HFFc6 (cell line): ENCODE measurements around the gene CMTM8. TPM values are rescaled to one million over a fixed set of nuclear protein-coding genes. Genes with fewer than 3 reads are reported as not detected.

Source experiments
- DNase-seq: peaks from one replicate; pipeline ENCODE4 v3.0.0-alpha.2; 2018
- H3K27ac Mint-ChIP-seq: 2 replicates; pipeline ENCODE4 v1.8.0; 2020; ENCODE audit warnings: mild to moderate bottlenecking, mixed read lengths
- H3K27me3 Mint-ChIP-seq: 2 replicates; pipeline ENCODE4 v1.8.0; 2021; ENCODE audit warnings: mild to moderate bottlenecking, moderate library complexity, mixed read lengths; ENCODE audit not compliant: insufficient read depth
- H3K36me3 Mint-ChIP-seq: 2 replicates; pipeline ENCODE4 v1.8.0; 2021; ENCODE audit warnings: low read depth, mixed read lengths
- H3K4me1 Mint-ChIP-seq: 2 replicates; pipeline ENCODE4 v1.8.0; 2020; ENCODE audit warnings: low read depth, mixed read lengths
- H3K4me3 Mint-ChIP-seq: 2 replicates; pipeline ENCODE4 v1.8.0; 2020; ENCODE audit warnings: mild to moderate bottlenecking, moderate library complexity, mixed read lengths
- H3K9me3 Mint-ChIP-seq: 2 replicates; pipeline ENCODE4 v1.8.0; 2020; ENCODE audit warnings: mild to moderate bottlenecking, mixed read lengths
- CTCF ChIP-seq: fragments of 200-600 bp; sonication (generic); IDR thresholded peaks from 2 replicates; pipeline ENCODE4 v1.5.0; 2021; ENCODE audit warnings: antibody characterized with exemption, mild to moderate bottlenecking
- total RNA-seq, 6 experiments: library from RNA; stranded (reverse); fragmentation: NEBNext Ultra II Directional; extraction: Animal tissue kit (Norgen Biotek cat#: 25700); gene quantifications; 2 replicates in 1 of 6; 3 replicates in 5 of 6; pipeline ENCODE4 v1.2.3, GENCODE V29; 2021

Gene CMTM8
- total RNA-seq, 6 experiments from 2014 or later = not detected

GRCh38 chr3:32337505-32337904 is 99.0 kb downstream of the CMTM8 start:
- no peaks in the 10 kb centered on the region for H3K9me3 Mint-ChIP-seq
- no peak overlapping the region for H3K27ac Mint-ChIP-seq
- no peak overlapping the region for H3K4me3 Mint-ChIP-seq
- no peaks in the 10 kb centered on the region for H3K4me1 Mint-ChIP-seq
- DNase-seq = no peak
- H3K36me3 Mint-ChIP-seq = no peaks in the 10 kb centered on the region
- H3K27me3 Mint-ChIP-seq = peaks cover 13% of the 10 kb centered on the region
- TF ChIP-seq CTCF = no peak

- peak; percentile 28 for DNase-seq
- no peaks in the 10 kb centered on the region for H3K9me3 Mint-ChIP-seq
- H3K27me3 Mint-ChIP-seq = peaks cover 21% of the 10 kb centered on the region
- peak; percentile 66 for TF ChIP-seq CTCF
- H3K4me3 Mint-ChIP-seq = no peak overlapping the region
- no peak overlapping the region for H3K27ac Mint-ChIP-seq
- H3K4me1 Mint-ChIP-seq = no peaks in the 10 kb centered on the region
- H3K36me3 Mint-ChIP-seq = no peaks in the 10 kb centered on the region
These were observed 101.6 kb downstream of the CMTM8 start for GRCh38 chr3:32340039-32340438.

- TF ChIP-seq CTCF = peak; percentile 30; the same call in 1 of the 2 replicates
- H3K9me3 Mint-ChIP-seq = no peaks in the 10 kb centered on the region
- no peak overlapping the region for H3K27ac Mint-ChIP-seq
- H3K4me1 Mint-ChIP-seq = no peaks in the 10 kb centered on the region
- no peaks in the 10 kb centered on the region for H3K36me3 Mint-ChIP-seq
- no peak overlapping the region for H3K4me3 Mint-ChIP-seq
- H3K27me3 Mint-ChIP-seq = peaks cover 14% of the 10 kb centered on the region
- DNase-seq = peak; percentile 4
These were observed 102.3 kb downstream of the CMTM8 start for GRCh38 chr3:32340611-32341365.

- H3K27ac Mint-ChIP-seq = no peak overlapping the region
- H3K9me3 Mint-ChIP-seq = no peaks in the 10 kb centered on the region
- no peaks in the 10 kb centered on the region for H3K36me3 Mint-ChIP-seq
- peaks cover 22% of the 10 kb centered on the region for H3K27me3 Mint-ChIP-seq
- H3K4me3 Mint-ChIP-seq = no peak overlapping the region
- H3K4me1 Mint-ChIP-seq = no peaks in the 10 kb centered on the region
- TF ChIP-seq CTCF = no peak
- DNase-seq = no peak
These were observed 109.1 kb downstream of the CMTM8 start for GRCh38 chr3:32347343-32348125.

GRCh38 chr3:32349184-32349583 is 110.7 kb downstream of the CMTM8 start:
- no peak for DNase-seq
- Mint-ChIP-seq H3K27me3 (peaks cover 27% of the 10 kb centered on the region), H3K36me3 (no peaks in the 10 kb centered on the region), H3K4me3 (no peak overlapping the region), H3K4me1 (no peaks in the 10 kb centered on the region), H3K27ac (no peak overlapping the region), H3K9me3 (no peaks in the 10 kb centered on the region)
- no peak for TF ChIP-seq CTCF
